Panc1 (cell line): ENCODE results near the gene CASP2. TPM values are rescaled to one million over a fixed set of nuclear protein-coding genes. Genes with fewer than 3 reads are reported as not detected.

Source experiments
- ATAC-seq: fragments of 200-7000 bp; cut with Tn5 transposase; 2 replicates; pipeline ENCODE4 v1.9.1; 2020; ENCODE audit warnings: mild to moderate bottlenecking, moderate library complexity
- BruUV-seq: library from RNA; stranded (reverse); fragments of 400-500 nt; replicated peaks from 2 replicates; lab custom pipeline; 2021; lab: Mats Ljungman, UMichigan
- CTCF ChIA-PET: fragments of 300-600 bp; sonication (Branson Sonifier 250); formaldehyde crosslinking; loops from one replicate; lab custom pipeline; 2022; ENCODE audit warnings: antibody characterized with exemption; lab: Charles Lee
- POLR2A ChIA-PET: fragments of 300-600 bp; sonication (Branson Sonifier 250); formaldehyde crosslinking; loops from one replicate; lab custom pipeline; 2022; ENCODE audit warnings: antibody characterized with exemption; lab: Charles Lee
- DNase-seq: peaks from one replicate; pipeline ENCODE4 v3.0.0-alpha.2; 2010; ENCODE audit warnings: low read depth, low spot score
- H3K27ac ChIP-seq: 2 replicates; pipeline ENCODE4 v1.5.1; 2011; ENCODE audit warnings: mild to moderate bottlenecking, low read length, inconsistent platforms
- H3K27me3 ChIP-seq: fragments of 200-500 bp; sonication (Bioruptor generic); 2 replicates; pipeline ENCODE4 v1.6.0; 2014; ENCODE audit warnings: low read length, inconsistent platforms; ENCODE audit not compliant: control insufficient read depth, insufficient read depth
- H3K36me3 ChIP-seq: fragments of 200-500 bp; sonication (Bioruptor generic); 2 replicates; pipeline ENCODE4 v1.5.1; 2014; ENCODE audit warnings: inconsistent platforms, mild to moderate bottlenecking, low read length, moderate library complexity; ENCODE audit not compliant: control insufficient read depth, insufficient read depth
- H3K4me1 ChIP-seq: 2 replicates; pipeline ENCODE4 v1.5.1; 2011; ENCODE audit warnings: inconsistent platforms, mild to moderate bottlenecking, low read length, moderate library complexity; ENCODE audit not compliant: control insufficient read depth, insufficient read depth
- H3K4me3 ChIP-seq, 2 experiments: 2 replicates each; pipeline ENCODE4 v1.5.1; 2011 to 2012; ENCODE audit warnings: low read depth in 2 of 2, low read length in 2 of 2, mild to moderate bottlenecking in 2 of 2, inconsistent platforms in 1 of 2, moderate library complexity in 1 of 2
- H3K9me3 ChIP-seq: fragments of 200-500 bp; sonication (Bioruptor generic); 2 replicates; pipeline ENCODE4 v1.5.1; 2014; ENCODE audit warnings: low read depth, mild to moderate bottlenecking, inconsistent platforms, low read length, moderate library complexity; ENCODE audit not compliant: control insufficient read depth, insufficient read depth
- POLR2AphosphoS5 ChIP-seq: IDR thresholded peaks from 2 replicates; pipeline ENCODE4 v1.6.1; 2012; ENCODE audit warnings: mild to moderate bottlenecking, low read depth, low read length, moderate library complexity
- REST ChIP-seq, 2 experiments: IDR thresholded peaks; 2 replicates each; pipeline ENCODE4 v1.6.1; 2011 to 2012; ENCODE audit warnings: low read depth in 2 of 2, control low read depth in 1 of 2, low read length in 1 of 2, mild to moderate bottlenecking in 1 of 2, moderate library complexity in 1 of 2; ENCODE audit not compliant: insufficient read depth in 1 of 2
- SIN3A ChIP-seq: IDR thresholded peaks from 2 replicates; pipeline ENCODE4 v1.6.1; 2012; ENCODE audit warnings: low read depth, mild to moderate bottlenecking, low read length, moderate library complexity, borderline replicate concordance; ENCODE audit not compliant: insufficient read depth
- TCF7L2 ChIP-seq: IDR thresholded peaks from 2 replicates; pipeline ENCODE4 v1.6.1; 2011; ENCODE audit warnings: mild to moderate bottlenecking, low read depth, low read length, inconsistent platforms
- in situ Hi-C: cut with HindIII; loops from 2 replicates; pipeline ENCODE4 v1.10.0; 2016; ENCODE audit warnings: low sequenced_read_pairs, low pct_unique_long_range_greater_than_20kb
- intact Hi-C: fragments of 100-400 bp; cut with micrococcal nuclease; formaldehyde crosslinking; loops from one replicate; pipeline ENCODE4 v1.10.0; 2022; ENCODE audit not compliant: unreplicated experiment
- total RNA-seq: library from RNA; stranded (reverse); gene quantifications from one replicate; pipeline ENCODE4 v1.2.1, GENCODE V29; 2021; ENCODE audit not compliant: unreplicated experiment
- TF ChIP-seq, protein P1 (sequence below): fragments of 450-650 bp; IDR thresholded peaks from 2 replicates; pipeline ENCODE4 v1.5.1; 2017; ENCODE audit warnings: mild to moderate bottlenecking

The CASP2 gene
- total RNA-seq, 1 experiment from 2014 or later = 47.4 TPM

- H3K27me3 ChIP-seq = no peaks in the 10 kb centered on the region; the same call in 1 of the 2 replicates
- POLR2A ChIA-PET = no interaction called here
- no peaks in the 10 kb centered on the region for H3K9me3 ChIP-seq
- no peak overlapping the region for H3K4me3 ChIP-seq
- H3K4me1 ChIP-seq = no peaks in the 10 kb centered on the region
- in situ Hi-C loops (no loop called here), intact Hi-C loops (no loop called here)
- CTCF ChIA-PET = no interaction called here
- H3K36me3 ChIP-seq = no peaks in the 10 kb centered on the region
- TF ChIP-seq, protein P1, sequence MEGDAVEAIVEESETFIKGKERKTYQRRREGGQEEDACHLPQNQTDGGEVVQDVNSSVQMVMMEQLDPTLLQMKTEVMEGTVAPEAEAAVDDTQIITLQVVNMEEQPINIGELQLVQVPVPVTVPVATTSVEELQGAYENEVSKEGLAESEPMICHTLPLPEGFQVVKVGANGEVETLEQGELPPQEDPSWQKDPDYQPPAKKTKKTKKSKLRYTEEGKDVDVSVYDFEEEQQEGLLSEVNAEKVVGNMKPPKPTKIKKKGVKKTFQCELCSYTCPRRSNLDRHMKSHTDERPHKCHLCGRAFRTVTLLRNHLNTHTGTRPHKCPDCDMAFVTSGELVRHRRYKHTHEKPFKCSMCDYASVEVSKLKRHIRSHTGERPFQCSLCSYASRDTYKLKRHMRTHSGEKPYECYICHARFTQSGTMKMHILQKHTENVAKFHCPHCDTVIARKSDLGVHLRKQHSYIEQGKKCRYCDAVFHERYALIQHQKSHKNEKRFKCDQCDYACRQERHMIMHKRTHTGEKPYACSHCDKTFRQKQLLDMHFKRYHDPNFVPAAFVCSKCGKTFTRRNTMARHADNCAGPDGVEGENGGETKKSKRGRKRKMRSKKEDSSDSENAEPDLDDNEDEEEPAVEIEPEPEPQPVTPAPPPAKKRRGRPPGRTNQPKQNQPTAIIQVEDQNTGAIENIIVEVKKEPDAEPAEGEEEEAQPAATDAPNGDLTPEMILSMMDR = no peak
- TF ChIP-seq TCF7L2 (no peak), SIN3A (no peak), POLR2AphosphoS5 (no peak), REST (IDR thresholded peaks at IDR 0.05; ENCODE audit: insufficient read depth in 1 of 2, low read depth in 2 of 2, low read length in 1 of 2) (no peak)
- ATAC-seq (no peak), DNase-seq (no peak)
- BruUV-seq = no TSS peak
- H3K27ac ChIP-seq = no peak overlapping the region
Observed at GRCh38 chr7:143325240-143325639, 37.1 kb downstream of the CASP2 start.

DNA sequence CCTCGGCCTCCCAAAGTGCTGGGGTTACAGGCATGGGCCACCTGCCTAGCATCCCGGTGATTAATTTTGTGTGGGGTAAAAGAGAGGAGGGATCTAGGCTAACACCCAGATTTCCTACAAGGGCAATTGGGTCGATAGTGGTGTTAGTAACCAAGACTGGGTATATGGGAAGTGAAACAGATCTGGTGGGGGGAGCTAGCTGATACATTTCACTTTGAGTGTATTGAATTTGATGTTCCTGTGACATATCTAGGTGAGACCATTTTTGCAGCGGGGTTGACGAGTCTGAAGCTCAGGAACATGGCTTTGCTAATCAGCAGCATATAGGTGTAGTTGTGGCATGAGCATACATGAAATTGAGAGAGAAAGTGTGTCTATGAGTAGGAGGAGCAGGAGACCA is 39.8 kb downstream of the CASP2 start:
- DNase-seq = no peak
- ChIA-PET CTCF (interaction anchor here (0.8 kb wide), 1 partner anchor 17 kb away, joined by 3 read pairs; no protein-coding TSS in a partner anchor), POLR2A (no interaction called here)

More for the DNA sequence above, 39.8 kb downstream of the CASP2 start:
- Histone ChIP-seq H3K4me1 (no peaks in the 10 kb centered on the region), H3K27ac (no peak overlapping the region), H3K4me3 (no peak overlapping the region), H3K36me3 (no peaks in the 10 kb centered on the region), H3K27me3 (no peaks in the 10 kb centered on the region; the same call in 1 of the 2 replicates), H3K9me3 (no peaks in the 10 kb centered on the region)
- no peak for ATAC-seq
- in situ Hi-C loops = no loop called here
- intact Hi-C loops = no loop called here
- no TSS peak for BruUV-seq
- TF ChIP-seq SIN3A (no peak), TCF7L2 (no peak), REST (IDR thresholded peaks at IDR 0.05; ENCODE audit: insufficient read depth in 1 of 2, low read depth in 2 of 2, low read length in 1 of 2) (no peak), POLR2AphosphoS5 (no peak)
- TF ChIP-seq, protein P1 = no peak
